H1 (cell line): ENCODE data around the gene STKLD1. TPM values are rescaled to one million over a fixed set of nuclear protein-coding genes. Genes with fewer than 3 reads are reported as not detected.

Source experiments
- CTCF ChIA-PET: fragments of 300-600 bp; sonication (Branson Sonifier 250); formaldehyde crosslinking; loops from one replicate; lab custom pipeline; 2021; ENCODE audit not compliant: partially characterized antibody; lab: Charles Lee
- POLR2A ChIA-PET: fragments of 300-600 bp; sonication (Branson Sonifier 250); formaldehyde crosslinking; loops from one replicate; lab custom pipeline; 2021; ENCODE audit warnings: inconsistent platforms; ENCODE audit not compliant: partially characterized antibody; lab: Charles Lee
- DNase-seq, 2 experiments: peaks; one replicate each; pipeline versions ENCODE4 v3.0.0 to v3.0.0-alpha.2; 2010 to 2022; ENCODE audit warnings: low spot score in 2 of 2, low read depth in 1 of 2, mixed read lengths in 1 of 2
- FAIRE-seq: peaks from 2 replicates; lab custom pipeline; 2011; peaks lifted over from hg19 to GRCh38; lab: Jason Lieb, UNC
- H2AFZ ChIP-seq: 2 replicates; pipeline ENCODE4 v1.8.1; 2012; ENCODE audit warnings: low read length, inconsistent platforms
- H2AK5ac ChIP-seq: 2 replicates; pipeline ENCODE4 v1.6.1; 2013; ENCODE audit warnings: low read depth, low read length
- H2BK120ac ChIP-seq: replicated peaks from 2 replicates; pipeline ENCODE3; 2013; ENCODE audit warnings: low read depth, low read length, inconsistent platforms
- H2BK12ac ChIP-seq: 2 replicates; pipeline ENCODE4 v1.6.1; 2013; ENCODE audit warnings: low read depth, low read length
- H2BK15ac ChIP-seq: 2 replicates; pipeline ENCODE4 v1.6.1; 2013; ENCODE audit warnings: low read length
- H2BK20ac ChIP-seq: 2 replicates; pipeline ENCODE4 v1.6.1; 2013; ENCODE audit warnings: low read length
- H2BK5ac ChIP-seq: 2 replicates; pipeline ENCODE4 v1.6.1; 2013; ENCODE audit warnings: low read depth, low read length
- H3K14ac ChIP-seq: 2 replicates; pipeline ENCODE4 v1.6.1; 2013; ENCODE audit warnings: inconsistent platforms; ENCODE audit not compliant: insufficient read length
- H3K18ac ChIP-seq: 2 replicates; pipeline ENCODE4 v1.6.1; 2013; ENCODE audit warnings: low read length; ENCODE audit errors: extremely low read depth
- H3K23ac ChIP-seq: 2 replicates; pipeline ENCODE4 v1.6.1; 2013; ENCODE audit warnings: inconsistent platforms; ENCODE audit not compliant: insufficient read length
- H3K23me2 ChIP-seq: 2 replicates; pipeline ENCODE4 v1.6.1; 2013; ENCODE audit warnings: low read depth, low read length
- H3K27ac ChIP-seq: 2 replicates; pipeline ENCODE4 v1.6.1; 2011; ENCODE audit warnings: low read depth, low read length, inconsistent platforms
- H3K27me3 ChIP-seq, 4 experiments: replicated peaks in 1 of 4; 1 replicate in 1 of 4; 2 replicates in 3 of 4; pipeline versions ENCODE4 v1.6.1 to v1.8.1; 2011 to 2013; ENCODE audit warnings: low read length in 3 of 4, mild to moderate bottlenecking in 3 of 4, inconsistent platforms in 2 of 4, mixed read lengths in 2 of 4, moderate library complexity in 1 of 4; ENCODE audit not compliant: control insufficient read depth in 3 of 4, insufficient read depth in 3 of 4; ENCODE audit errors: extremely low read depth in 1 of 4
- H3K36me3 ChIP-seq, 4 experiments: 2 replicates each; pipeline versions ENCODE4 v1.6.1 to v1.8.1; 2011 to 2013; ENCODE audit warnings: mild to moderate bottlenecking in 4 of 4, low read length in 3 of 4, moderate library complexity in 2 of 4, control low read depth in 1 of 4, inconsistent platforms in 1 of 4; ENCODE audit not compliant: insufficient read depth in 4 of 4, control insufficient read depth in 2 of 4
- H3K4ac ChIP-seq: replicated peaks from 2 replicates; pipeline ENCODE3; 2013; ENCODE audit warnings: low read length, low read depth, mixed read lengths, inconsistent platforms; ENCODE audit not compliant: insufficient read length
- H3K4me1 ChIP-seq, 4 experiments: replicated peaks in 1 of 4; 1 replicate in 1 of 4; 2 replicates in 3 of 4; pipeline versions ENCODE4 v1.6.1 to v1.8.1; 2011 to 2013; ENCODE audit warnings: low read length in 3 of 4, inconsistent platforms in 2 of 4, mixed read lengths in 1 of 4; ENCODE audit not compliant: insufficient read depth in 4 of 4, control insufficient read depth in 3 of 4
- H3K4me2 ChIP-seq, 2 experiments: 2 replicates each; pipeline versions ENCODE4 v1.6.1 to v1.8.1; 2011 to 2013; ENCODE audit warnings: low read depth in 2 of 2, low read length in 2 of 2, control low read depth in 1 of 2, inconsistent platforms in 1 of 2, mild to moderate bottlenecking in 1 of 2; ENCODE audit not compliant: insufficient read depth in 1 of 2
- H3K4me3 ChIP-seq, 4 experiments: fragments of 200-600, 300-600 bp in 1 of 4; sonication (generic), shearing (Covaris generic), sonication (Bioruptor Twin) in 1 of 4; 2 replicates each; pipeline versions ENCODE4 v1.5.1 to v1.8.1; 2011 to 2016; ENCODE audit warnings: low read length in 4 of 4, low read depth in 3 of 4, control low read depth in 2 of 4, inconsistent platforms in 2 of 4, mild to moderate bottlenecking in 2 of 4, mixed read lengths in 1 of 4, moderate library complexity in 1 of 4; ENCODE audit not compliant: insufficient read depth in 2 of 4; ENCODE audit errors: extremely low read depth in 1 of 4
- H3K56ac ChIP-seq: replicated peaks from 2 replicates; pipeline ENCODE3; 2013; ENCODE audit warnings: low read depth, mild to moderate bottlenecking, mixed read lengths, low read length, inconsistent platforms; ENCODE audit not compliant: insufficient read length
- H3K79me1 ChIP-seq: 2 replicates; pipeline ENCODE4 v1.6.1; 2013; ENCODE audit warnings: low read depth, low read length, control low read depth
- H3K79me2 ChIP-seq, 2 experiments: 2 replicates each; pipeline versions ENCODE4 v1.6.1 to v1.8.1; 2012 to 2013; ENCODE audit warnings: low read length in 2 of 2, mild to moderate bottlenecking in 2 of 2, inconsistent platforms in 1 of 2; ENCODE audit not compliant: insufficient read depth in 2 of 2, control insufficient read depth in 1 of 2
- H3K9ac ChIP-seq, 4 experiments: replicated peaks in 1 of 4; 1 replicate in 1 of 4; 2 replicates in 3 of 4; pipeline versions ENCODE4 v1.6.1 to v1.8.1; 2011 to 2013; ENCODE audit warnings: low read depth in 3 of 4, low read length in 3 of 4, control low read depth in 2 of 4, mild to moderate bottlenecking in 2 of 4, moderate library complexity in 2 of 4, inconsistent platforms in 1 of 4; ENCODE audit errors: extremely low read depth in 1 of 4
- H3K9me3 ChIP-seq, 2 experiments: 2 replicates each; pipeline versions ENCODE4 v1.6.1 to v1.8.1; 2012 to 2013; ENCODE audit warnings: mild to moderate bottlenecking in 2 of 2, moderate library complexity in 2 of 2, control low read depth in 1 of 2, inconsistent platforms in 1 of 2, low read depth in 1 of 2, low read length in 1 of 2, mixed read lengths in 1 of 2; ENCODE audit not compliant: insufficient read depth in 2 of 2
- H4K20me1 ChIP-seq, 2 experiments: replicated peaks in 1 of 2; 2 replicates each; pipeline versions ENCODE3 to v1.8.1; 2011 to 2013; ENCODE audit warnings: inconsistent platforms in 2 of 2, low read length in 2 of 2, mild to moderate bottlenecking in 1 of 2; ENCODE audit not compliant: insufficient read depth in 2 of 2, control insufficient read depth in 1 of 2
- H4K5ac ChIP-seq: 2 replicates; pipeline ENCODE4 v1.6.1; 2013; ENCODE audit warnings: low read length, low read depth, mixed read lengths, inconsistent platforms; ENCODE audit not compliant: insufficient read length
- H4K8ac ChIP-seq: 2 replicates; pipeline ENCODE4 v1.8.0; 2013; ENCODE audit warnings: mild to moderate bottlenecking, moderate library complexity, low read length, inconsistent platforms; ENCODE audit not compliant: insufficient read depth; ENCODE audit errors: extremely low read depth
- H4K91ac ChIP-seq: replicated peaks from 2 replicates; pipeline ENCODE3; 2013; ENCODE audit warnings: low read length, mixed read lengths, inconsistent platforms; ENCODE audit not compliant: insufficient read length
- CTCF ChIP-seq, 3 experiments: IDR thresholded peaks; 1 replicate in 2 of 3; 2 replicates in 1 of 3; pipeline versions ENCODE4 v1.5.1 to v1.6.1; 2011; ENCODE audit warnings: low read length in 3 of 3, mild to moderate bottlenecking in 3 of 3, inconsistent platforms in 2 of 3, low read depth in 1 of 3, moderate library complexity in 1 of 3; ENCODE audit not compliant: insufficient read depth in 1 of 3; ENCODE audit errors: control extremely low read depth in 1 of 3
- GABPA ChIP-seq: IDR thresholded peaks from 2 replicates; pipeline ENCODE4 v1.6.1; 2011; ENCODE audit warnings: mild to moderate bottlenecking, low read length, moderate library complexity, borderline replicate concordance; ENCODE audit not compliant: insufficient read depth
- JUN ChIP-seq: IDR thresholded peaks from 2 replicates; pipeline ENCODE4 v1.6.1; 2011; ENCODE audit warnings: low read depth, mild to moderate bottlenecking, improper control_type of control experiment, low read length
- PHF8 ChIP-seq: fragments of 200-600 bp; sonication (generic); conservative IDR thresholded peaks from 2 replicates; pipeline ENCODE4 v1.7.1; 2012; ENCODE audit warnings: low read depth, mild to moderate bottlenecking, inconsistent platforms, low read length, moderate library complexity
- POLR2A ChIP-seq, 2 experiments: IDR thresholded peaks; 1 replicate in 1 of 2; 2 replicates in 1 of 2; pipeline ENCODE4 v1.6.1; 2011; ENCODE audit warnings: low read depth in 2 of 2, low read length in 2 of 2, mild to moderate bottlenecking in 2 of 2; ENCODE audit errors: control extremely low read depth in 1 of 2
- POU5F1 ChIP-seq: IDR thresholded peaks from 2 replicates; pipeline ENCODE4 v1.6.1; 2011; ENCODE audit warnings: low read depth, mild to moderate bottlenecking, low read length, moderate library complexity
- SIN3A ChIP-seq, 2 experiments: IDR thresholded peaks in 1 of 2; conservative IDR thresholded peaks in 1 of 2; 2 replicates each; pipeline ENCODE4 v1.6.1; 2011 to 2012; ENCODE audit warnings: low read length in 2 of 2, improper control_type of control experiment in 1 of 2, low read depth in 1 of 2, mild to moderate bottlenecking in 1 of 2
- SRF ChIP-seq: IDR thresholded peaks from 2 replicates; pipeline ENCODE4 v1.6.1; 2011; ENCODE audit warnings: mild to moderate bottlenecking, low read depth, low read length, moderate library complexity
- WGBS, 2 experiments: shearing (Covaris generic) in 1 of 2; methylation state at CpG; one replicate each; pipeline versions ENCODE4 v1.1.6 to v1.1.7; 2013 to 2015; ENCODE audit warnings: low lambda C conversion rate in 2 of 2, mixed read lengths in 2 of 2, inconsistent platforms in 1 of 2, low coverage in 1 of 2, missing lambda C conversion rate in 1 of 2; ENCODE audit not compliant: insufficient replicate concordance in 2 of 2, insufficient coverage in 1 of 2, insufficient read length in 1 of 2; ENCODE audit errors: extremely low coverage in 1 of 2, missing lambda C conversion rate in 1 of 2; 5-methylcytosine and 5-hydroxymethylcytosine counted together
- polyA plus RNA-seq, 7 experiments: library from polyadenylated mRNA; depleted of rRNA in 3 of 7; stranded (reverse) in 5 of 7; unstranded in 2 of 7; fragments of >200 nt in 5 of 7; fragments of 200-250 nt in 2 of 7; gene quantifications; 1 replicate in 5 of 7; 2 replicates in 1 of 7; 4 replicates in 1 of 7; pipeline versions ENCODE4 v1.2.1 to v1.2.3, GENCODE V29; 2011 to 2013; ENCODE audit warnings: missing spikeins in 2 of 7, mixed read lengths in 2 of 7
- total RNA-seq: library from RNA; stranded (reverse); fragmentation: NEBNext Ultra II Directional; extraction: Animal tissue kit (Norgen Biotek cat#: 25700); gene quantifications from 2 replicates; pipeline ENCODE4 v1.2.1, GENCODE V29; 2021

Gene STKLD1
- total and polyA plus RNA-seq, 2 of the 8 experiments (the other 6 are each of a cell fraction or from before 2014, with no cell fraction given) = 0.26 TPM; not detected in 1

DNA sequence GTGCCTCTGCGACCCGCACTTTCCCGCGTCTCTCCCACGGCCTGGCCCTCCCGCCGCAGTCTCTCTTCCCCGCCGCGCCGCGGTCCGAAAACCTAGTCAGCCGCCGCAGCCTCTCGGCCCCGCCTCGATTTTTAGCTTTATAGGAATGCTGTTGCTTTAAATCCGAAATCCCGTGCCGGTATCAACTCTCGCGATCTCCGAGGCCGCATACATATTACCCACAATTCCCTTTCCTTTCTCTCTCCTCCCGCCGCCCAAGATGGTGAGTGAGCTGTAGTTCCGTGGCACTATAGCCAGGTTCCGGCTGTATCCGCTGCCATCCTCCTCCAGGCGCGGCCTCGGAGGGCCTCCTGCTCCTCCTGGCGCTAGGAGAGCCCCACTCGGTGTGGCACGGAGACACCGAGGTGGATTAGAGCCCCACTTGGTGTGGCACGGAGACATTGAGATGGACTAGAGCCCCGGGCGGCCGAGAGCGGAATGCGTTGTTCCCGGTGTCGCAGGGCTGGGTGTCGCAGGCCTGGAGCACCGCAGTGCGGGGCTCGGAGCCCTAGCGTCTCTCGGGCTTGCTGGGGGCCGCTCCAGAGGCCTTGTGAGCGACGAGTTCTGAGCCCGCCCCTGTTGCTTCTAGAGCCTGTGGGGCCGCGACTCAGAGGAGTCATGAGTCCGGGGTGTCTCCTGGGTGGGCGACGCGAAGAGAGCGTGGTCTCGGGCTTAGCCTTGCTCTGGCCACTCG is 28.0 kb upstream of the STKLD1 start, which contains the start of the genes MED22 and RPL7A:
Gene MED22, minus strand, starts transcription at position 147 of the 733 bp plus-strand sequence. CDS start 1,469 bp downstream, outside the sequence.
Gene RPL7A, plus strand, starts transcription at position 234 of the 733 bp plus-strand sequence. Its CDS starts 26 bp downstream, at position 260.
- Histone ChIP-seq H4K20me1 (peaks cover 14 to 32% of the 10 kb centered on the region in 2 experiments), H4K5ac (peak within 1 kb of the TSS; percentile 97), H3K4ac (peak within 1 kb of the TSS; percentile 97), H3K18ac (peak within 1 kb of the TSS; percentile 96), H3K23me2 (peaks cover 9% of the 10 kb centered on the region; the same call in 1 of the 2 replicates), H2BK5ac (peak within 1 kb of the TSS; percentile 100), H3K56ac (peak within 1 kb of the TSS; percentile 81), H3K4me3 (peak within 1 kb of the TSS; percentile 93 to 100 (median 96)), H2AFZ (no peak within 1 kb of the TSS), H4K8ac (peak within 1 kb of the TSS; percentile 100), H3K23ac (no peak within 1 kb of the TSS), H2BK120ac (no peak within 1 kb of the TSS), H3K14ac (no peak within 1 kb of the TSS), H4K91ac (peak within 1 kb of the TSS; percentile 87), H3K9ac (peak within 1 kb of the TSS; percentile 98 to 99 (median 98)), H3K9me3 (no peaks in the 10 kb centered on the region), H2AK5ac (peak within 1 kb of the TSS; percentile 75; the same call in 1 of the 2 replicates), H2BK15ac (no peak within 1 kb of the TSS), H3K27me3 (no peaks in the 10 kb centered on the region), H3K36me3 (peaks cover 37 to 77% (median 65%) of the 10 kb centered on the region in 4 experiments), H3K27ac (peak within 1 kb of the TSS; percentile 99), H3K4me1 (peaks cover 0 to 10% (median 7%) of the 10 kb centered on the region in 4 experiments; a peak in 6 of 7 replicates), H2BK20ac (no peak within 1 kb of the TSS), H3K79me2 (peaks cover 9 to 39% of the 10 kb centered on the region in 2 experiments), H3K79me1 (peaks cover 17% of the 10 kb centered on the region), H3K4me2 (peak within 1 kb of the TSS; percentile 91 to 97), H2BK12ac (peak within 1 kb of the TSS; percentile 50; the same call in 1 of the 2 replicates)
- ChIA-PET POLR2A (interaction anchor here (0.6 to 16.1 kb wide), 39 partner anchors 3 to 499 kb away, joined by 3 to 461 read pairs (median 4); partner anchors contain the start of genes ADAMTS13, CACFD1, MED22 and REXO4), CTCF (interaction anchor here (0.7 to 3.3 kb wide), 4 partner anchors 8 to 162 kb away, joined by 3 to 22 read pairs (median 3); partner anchors contain the start of genes SURF1 and SURF2)
- 1% methylated on average over 52 of the region's 64 CpGs; no CpG with 5 or more reads in 1 of the 2 experiments for WGBS, 2 experiments
- FAIRE-seq (no peak), DNase-seq (peak; percentile 77 to 93)
- no peak for TF ChIP-seq GABPA
- peak in 1 of 2 experiments; percentile 97; a peak in 1 of 3 replicates for TF ChIP-seq POLR2A (IDR thresholded peaks at IDR 0.05; ENCODE audit: control extremely low read depth in 1 of 2, low read depth in 2 of 2, low read length in 2 of 2)
- no peak for TF ChIP-seq CTCF (IDR thresholded peaks at IDR 0.05; ENCODE audit: control extremely low read depth in 1 of 3, insufficient read depth in 1 of 3, low read depth in 1 of 3, low read length in 3 of 3)
- peak; percentile 96 for TF ChIP-seq PHF8
- TF ChIP-seq JUN = no peak
- TF ChIP-seq SIN3A (conservative IDR thresholded peaks at IDR 0.05 in 1 of 2, IDR thresholded peaks at IDR 0.05 in 1 of 2; ENCODE audit: low read depth in 1 of 2, low read length in 2 of 2) = peak in 1 of 2 experiments; percentile 55; a peak in 2 of 4 replicates
- no peak for TF ChIP-seq SRF
- TF ChIP-seq POU5F1 = no peak
